HFFc6 (cell line): ENCODE data around the gene WDR48. TPM values are rescaled to one million over a fixed set of nuclear protein-coding genes. Genes with fewer than 3 reads are reported as not detected.

Source experiments
- DNase-seq: peaks from one replicate; pipeline ENCODE4 v3.0.0-alpha.2; 2018
- H3K27ac Mint-ChIP-seq: 2 replicates; pipeline ENCODE4 v1.8.0; 2020; ENCODE audit warnings: mild to moderate bottlenecking, mixed read lengths
- H3K27me3 Mint-ChIP-seq: 2 replicates; pipeline ENCODE4 v1.8.0; 2021; ENCODE audit warnings: mild to moderate bottlenecking, moderate library complexity, mixed read lengths; ENCODE audit not compliant: insufficient read depth
- H3K36me3 Mint-ChIP-seq: 2 replicates; pipeline ENCODE4 v1.8.0; 2021; ENCODE audit warnings: low read depth, mixed read lengths
- H3K4me1 Mint-ChIP-seq: 2 replicates; pipeline ENCODE4 v1.8.0; 2020; ENCODE audit warnings: low read depth, mixed read lengths
- H3K4me3 Mint-ChIP-seq: 2 replicates; pipeline ENCODE4 v1.8.0; 2020; ENCODE audit warnings: mild to moderate bottlenecking, moderate library complexity, mixed read lengths
- H3K9me3 Mint-ChIP-seq: 2 replicates; pipeline ENCODE4 v1.8.0; 2020; ENCODE audit warnings: mild to moderate bottlenecking, mixed read lengths
- CTCF ChIP-seq: fragments of 200-600 bp; sonication (generic); IDR thresholded peaks from 2 replicates; pipeline ENCODE4 v1.5.0; 2021; ENCODE audit warnings: antibody characterized with exemption, mild to moderate bottlenecking
- total RNA-seq, 6 experiments: library from RNA; stranded (reverse); fragmentation: NEBNext Ultra II Directional; extraction: Animal tissue kit (Norgen Biotek cat#: 25700); gene quantifications; 2 replicates in 1 of 6; 3 replicates in 5 of 6; pipeline ENCODE4 v1.2.3, GENCODE V29; 2021

WDR48 gene
- total RNA-seq, 6 experiments from 2014 or later = 25.7 to 29.1 (median 28.1) TPM

- H3K9me3 Mint-ChIP-seq = no peaks in the 10 kb centered on the region
- H3K27ac Mint-ChIP-seq = no peak overlapping the region
Observed at GRCh38 chr3:39122813-39123212, 71.0 kb downstream of the WDR48 start.

GRCh38 chr3:39124876-39125840 is 73.3 kb downstream of the WDR48 start:
- H3K4me3 Mint-ChIP-seq = no peak overlapping the region; the same call in 1 of the 2 replicates

More at GRCh38 chr3:39122813-39123212, 71.0 kb downstream of the WDR48 start:
- H3K4me3 Mint-ChIP-seq = no peak overlapping the region
- TF ChIP-seq CTCF = no peak
- H3K4me1 Mint-ChIP-seq = peaks cover 24% of the 10 kb centered on the region
- H3K36me3 Mint-ChIP-seq = no peaks in the 10 kb centered on the region
- H3K27me3 Mint-ChIP-seq = no peaks in the 10 kb centered on the region; the same call in 1 of the 2 replicates
- DNase-seq = no peak

DNA sequence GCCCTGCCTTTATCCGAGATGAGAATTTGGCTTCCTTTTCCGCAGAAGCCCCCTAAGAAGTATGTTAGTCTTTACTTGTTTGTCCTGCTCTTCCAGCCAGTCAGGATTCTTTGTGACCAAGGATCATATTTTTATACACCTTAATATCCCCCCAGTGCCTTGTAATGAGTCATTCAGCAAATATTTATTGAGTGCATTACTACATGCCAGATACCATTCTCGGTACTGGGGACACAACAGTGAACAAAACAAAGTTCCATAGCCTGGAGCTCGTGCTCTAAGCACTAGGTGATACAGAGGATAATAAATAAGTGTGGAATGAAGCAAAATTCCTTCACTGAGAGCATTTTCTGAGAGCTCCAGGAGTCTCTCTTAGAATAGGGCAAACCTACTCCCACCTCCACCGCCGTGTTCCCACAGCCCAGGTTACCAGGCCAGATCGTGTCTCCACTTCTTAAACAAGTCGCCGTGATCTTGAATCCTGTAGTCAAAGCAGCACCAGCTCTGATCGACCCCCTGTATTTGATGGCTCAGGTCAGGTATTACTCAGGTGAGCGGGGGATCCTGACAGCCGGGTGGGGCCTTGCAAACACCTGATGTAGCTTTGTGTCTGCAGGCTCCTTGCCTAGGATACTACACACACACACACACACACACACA is 74.2 kb downstream of the WDR48 start:
- Mint-ChIP-seq H3K36me3 (no peaks in the 10 kb centered on the region), H3K4me3 (no peak overlapping the region), H3K4me1 (peaks cover 24% of the 10 kb centered on the region), H3K27me3 (no peaks in the 10 kb centered on the region; the same call in 1 of the 2 replicates), H3K27ac (peak overlapping the region; percentile 73; the same call in 1 of the 2 replicates), H3K9me3 (no peaks in the 10 kb centered on the region)
- no peak for TF ChIP-seq CTCF
- DNase-seq = peak; percentile 55

More at GRCh38 chr3:39124876-39125840, 73.3 kb downstream of the WDR48 start:
- no peaks in the 10 kb centered on the region for H3K9me3 Mint-ChIP-seq
- DNase-seq = peak; percentile 36
- peak; percentile 61 for TF ChIP-seq CTCF
- peaks cover 24% of the 10 kb centered on the region for H3K4me1 Mint-ChIP-seq
- no peaks in the 10 kb centered on the region; the same call in 1 of the 2 replicates for H3K27me3 Mint-ChIP-seq
- peak overlapping the region; percentile 73; the same call in 1 of the 2 replicates for H3K27ac Mint-ChIP-seq
- no peaks in the 10 kb centered on the region for H3K36me3 Mint-ChIP-seq

DNA sequence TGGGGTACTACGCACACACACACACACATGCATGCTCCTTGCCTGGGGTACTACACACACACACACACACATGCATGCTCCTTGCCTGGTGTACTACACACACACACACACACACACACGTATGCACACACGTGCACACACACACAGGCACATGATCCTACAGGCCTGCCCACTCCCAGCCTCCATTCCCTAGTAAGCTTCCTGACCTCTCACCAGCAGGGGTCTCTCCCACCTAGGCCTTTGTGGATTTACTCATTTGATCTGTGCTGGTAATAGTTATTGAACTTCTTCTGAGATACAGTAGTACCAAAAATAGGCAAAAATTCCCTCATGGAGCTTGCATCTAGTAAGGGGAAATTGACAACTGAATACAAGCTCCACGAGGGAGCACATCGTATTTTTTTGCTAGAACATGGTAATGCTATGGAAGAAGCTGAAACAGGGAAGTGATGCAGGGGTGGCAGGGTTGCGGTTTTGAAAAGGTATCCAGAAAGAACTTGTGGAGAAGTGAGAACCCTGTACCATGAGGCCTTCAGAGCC is 74.8 kb downstream of the WDR48 start:
- Mint-ChIP-seq H3K4me1 (peaks cover 24% of the 10 kb centered on the region), H3K9me3 (no peaks in the 10 kb centered on the region), H3K27ac (peak overlapping the region; percentile 73; the same call in 1 of the 2 replicates), H3K27me3 (no peaks in the 10 kb centered on the region; the same call in 1 of the 2 replicates), H3K4me3 (peak overlapping the region; percentile 41; the same call in 1 of the 2 replicates), H3K36me3 (no peaks in the 10 kb centered on the region)
- DNase-seq = peak; percentile 40
- peak; percentile 70 for TF ChIP-seq CTCF

DNA sequence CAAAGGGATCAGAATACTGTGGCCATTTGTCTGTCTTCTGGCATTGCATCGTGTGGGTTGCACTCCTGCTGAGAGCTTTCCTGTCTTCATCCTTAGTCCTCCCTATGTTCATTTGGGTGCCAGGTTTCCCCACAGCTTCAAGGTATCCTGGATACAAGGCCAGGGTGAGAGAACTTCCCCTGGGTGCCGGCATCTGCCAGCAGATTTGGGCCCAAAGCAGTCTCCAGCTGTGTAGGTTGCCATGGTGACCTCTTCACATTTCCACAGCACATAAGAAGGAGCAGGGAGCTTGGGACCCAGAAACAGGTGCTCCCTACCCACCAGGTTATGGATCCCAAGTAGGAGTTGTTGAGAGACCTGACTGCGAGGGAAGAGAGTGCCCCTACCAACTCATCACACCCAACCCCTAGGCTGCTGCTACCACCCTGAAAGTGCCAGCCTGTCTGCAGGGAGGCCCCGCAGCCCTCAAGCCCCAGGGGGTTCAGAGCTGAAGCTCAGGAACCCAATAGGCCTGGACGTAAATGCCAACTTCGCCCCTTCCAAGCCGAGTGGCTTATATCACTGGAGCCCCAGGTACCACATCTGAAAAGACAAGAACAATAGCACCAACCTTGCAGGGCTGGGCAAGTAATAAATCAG is 75.6 kb downstream of the WDR48 start:
- Mint-ChIP-seq H3K27me3 (no peaks in the 10 kb centered on the region; the same call in 1 of the 2 replicates), H3K36me3 (no peaks in the 10 kb centered on the region), H3K4me1 (peaks cover 25% of the 10 kb centered on the region), H3K9me3 (no peaks in the 10 kb centered on the region), H3K4me3 (no peak overlapping the region), H3K27ac (no peak overlapping the region)
- no peak for DNase-seq
- no peak for TF ChIP-seq CTCF
